NCI-H69 (cell line): ENCODE data around the gene CDA.
A peak's percentile ranks its signal among the peaks of the same experiment; 100 is the strongest.

ENCODE experiments used
- DNase-seq: peaks from one replicate; lab custom pipeline; 2025; lab: John Stamatoyannopoulos, UW

CDA gene

DNA sequence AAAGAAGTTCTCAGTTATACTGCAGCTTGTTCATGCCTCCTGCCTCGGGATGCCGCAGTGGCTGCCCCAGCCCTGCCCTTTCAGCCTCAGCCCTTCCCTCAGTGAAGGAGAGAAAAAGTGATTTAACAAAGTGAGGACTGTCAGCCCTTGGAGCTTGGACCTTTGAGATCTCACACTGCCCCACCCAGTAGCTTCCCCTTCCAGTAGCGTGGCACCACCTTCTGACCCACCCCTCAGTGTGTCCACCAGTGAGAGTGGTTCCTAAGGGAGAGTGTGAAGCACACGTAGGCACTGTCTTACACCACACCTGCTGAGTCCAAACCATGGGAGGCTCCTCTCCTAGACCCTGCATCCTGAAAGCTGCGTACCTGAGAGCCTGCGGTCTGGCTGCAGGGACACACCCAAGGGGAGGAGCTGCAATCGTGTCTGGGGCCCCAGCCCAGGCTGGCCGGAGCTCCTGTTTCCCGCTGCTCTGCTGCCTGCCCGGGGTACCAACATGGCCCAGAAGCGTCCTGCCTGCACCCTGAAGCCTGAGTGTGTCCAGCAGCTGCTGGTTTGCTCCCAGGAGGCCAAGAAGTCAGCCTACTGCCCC is at the start of gene CDA:
TSS of gene CDA (plus strand) at position 464 of the 592 bp plus-strand sequence. CDS start at position 497, 33 bp downstream.
- DNase-seq, result peak; percentile 7

DNA sequence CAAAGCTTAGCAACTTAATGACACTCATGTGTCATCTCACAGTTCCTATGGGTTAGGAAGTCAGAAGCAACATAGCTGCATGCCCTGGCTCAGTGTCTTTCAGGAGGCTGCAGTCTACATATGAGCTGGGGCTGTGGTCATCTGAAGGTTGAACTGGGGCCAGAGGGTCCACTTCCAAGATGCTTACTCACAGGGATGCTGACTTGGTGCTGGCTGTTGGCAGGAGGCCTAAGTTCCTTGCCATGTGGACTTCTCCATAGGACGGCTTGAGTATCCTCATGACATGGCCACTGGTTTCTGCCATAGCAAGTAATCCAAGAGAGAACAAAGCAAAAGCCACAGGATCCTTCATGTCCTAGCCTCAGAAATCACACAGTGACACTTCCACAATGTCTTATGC is 48.6 kb upstream of the CDA start:
- no peak for DNase-seq

DNA sequence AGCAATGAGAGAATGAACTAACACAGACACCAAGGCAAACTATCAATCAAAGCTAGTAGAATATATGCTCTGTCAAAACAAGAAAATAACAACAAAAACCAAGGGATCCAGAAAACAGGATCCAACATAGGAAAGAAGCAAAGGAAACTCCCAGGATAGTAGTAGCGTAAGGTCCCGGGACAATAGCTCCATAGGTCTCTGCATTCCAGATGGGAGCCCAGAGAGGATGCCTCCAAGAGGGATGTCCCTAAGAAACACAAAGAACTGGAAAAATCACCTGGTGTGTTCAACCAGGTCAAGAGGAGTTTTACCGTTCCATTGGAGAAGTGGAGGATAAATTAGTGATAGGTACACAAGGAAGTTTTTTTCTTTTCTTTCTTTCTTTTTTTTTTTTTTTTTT is 42.3 kb upstream of the CDA start:
- DNase-seq, result no peak

DNA sequence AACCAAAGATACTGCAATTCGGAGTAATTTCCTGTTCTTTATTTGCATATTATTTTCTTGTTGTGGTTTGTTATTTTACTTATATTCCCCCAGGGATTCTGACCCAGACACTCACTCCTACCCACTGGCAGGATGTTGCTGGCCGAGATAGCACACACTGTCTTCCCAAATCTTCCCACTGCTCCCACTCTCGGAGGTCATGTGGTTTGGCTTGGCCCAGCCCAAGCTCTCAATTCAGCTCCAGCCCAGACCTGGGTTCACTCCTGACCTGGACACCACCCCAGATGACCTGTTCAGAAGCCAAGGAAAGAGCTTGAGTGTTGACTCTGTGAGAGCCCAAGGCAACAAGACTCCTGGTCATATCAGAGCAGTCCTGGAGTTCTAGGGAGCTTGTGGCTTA is 37.7 kb upstream of the CDA start:
- no peak for DNase-seq

DNA sequence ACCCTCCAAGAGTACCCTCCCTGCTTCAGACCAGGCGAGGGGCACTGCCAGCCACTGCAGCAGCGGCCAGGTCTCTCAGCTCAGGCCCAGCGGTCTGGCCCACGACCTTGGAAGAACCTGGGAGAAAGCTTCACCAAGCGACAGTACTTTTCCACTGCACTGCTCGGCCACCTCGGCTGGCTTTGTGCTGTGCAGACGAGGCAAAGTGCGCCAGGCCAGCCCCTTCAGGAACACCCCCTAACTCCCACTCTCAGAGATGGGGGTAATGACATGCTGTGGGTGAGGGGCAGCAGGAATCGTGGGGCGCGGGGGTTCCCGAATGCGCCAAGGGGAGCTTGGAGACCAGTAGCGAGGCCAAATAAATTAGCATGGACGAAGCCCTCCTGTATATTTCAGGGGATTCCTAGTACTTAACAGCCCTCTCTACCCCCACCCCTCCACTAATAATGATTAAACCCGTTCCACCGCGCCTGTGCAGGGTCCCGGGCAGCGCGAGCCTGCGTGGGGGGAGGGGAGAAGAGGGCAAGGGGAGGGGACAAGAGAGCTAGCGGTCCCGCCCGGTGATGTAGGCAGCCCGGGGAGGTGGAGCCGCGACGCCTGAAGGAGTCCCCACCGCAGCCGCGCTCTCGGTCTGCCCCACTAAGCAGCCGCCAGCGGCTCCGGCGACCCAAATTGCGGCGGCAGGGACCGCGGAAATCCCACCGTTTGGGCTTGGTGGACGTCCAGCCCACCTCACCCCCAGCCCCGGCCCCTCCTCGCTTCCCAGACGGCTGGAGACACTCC is 36.8 kb upstream of the CDA start, which contains the start of gene FAM43B:
TSS of gene FAM43B (plus strand) at position 629 of the 783 bp plus-strand sequence. CDS start 401 bp downstream, outside the sequence.
- DNase-seq, result peak; percentile 8

DNA sequence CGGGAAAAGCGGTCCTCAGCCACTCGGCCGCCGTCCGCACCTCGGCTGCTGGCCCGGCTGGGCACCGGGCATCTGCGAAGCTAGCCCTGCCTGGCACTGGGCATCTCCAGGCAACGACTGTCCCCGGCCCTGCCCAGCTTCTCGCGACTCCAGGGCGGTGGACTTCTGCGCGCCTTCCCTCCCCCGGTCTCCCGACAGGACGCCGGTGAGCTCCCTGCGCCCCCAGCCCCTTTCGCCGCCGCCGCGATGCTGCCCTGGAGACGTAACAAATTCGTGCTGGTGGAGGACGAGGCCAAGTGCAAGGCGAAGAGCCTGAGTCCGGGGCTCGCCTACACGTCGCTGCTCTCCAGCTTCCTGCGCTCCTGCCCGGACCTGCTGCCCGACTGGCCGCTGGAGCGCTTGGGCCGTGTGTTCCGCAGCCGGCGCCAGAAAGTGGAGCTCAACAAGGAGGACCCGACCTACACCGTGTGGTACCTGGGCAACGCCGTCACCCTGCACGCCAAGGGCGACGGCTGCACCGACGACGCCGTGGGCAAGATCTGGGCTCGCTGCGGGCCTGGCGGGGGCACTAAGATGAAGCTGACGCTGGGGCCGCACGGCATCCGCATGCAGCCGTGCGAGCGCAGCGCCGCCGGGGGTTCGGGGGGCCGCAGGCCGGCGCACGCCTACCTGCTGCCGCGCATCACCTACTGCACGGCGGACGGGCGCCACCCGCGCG is 36.0 kb upstream of the CDA start:
- no peak for DNase-seq

DNA sequence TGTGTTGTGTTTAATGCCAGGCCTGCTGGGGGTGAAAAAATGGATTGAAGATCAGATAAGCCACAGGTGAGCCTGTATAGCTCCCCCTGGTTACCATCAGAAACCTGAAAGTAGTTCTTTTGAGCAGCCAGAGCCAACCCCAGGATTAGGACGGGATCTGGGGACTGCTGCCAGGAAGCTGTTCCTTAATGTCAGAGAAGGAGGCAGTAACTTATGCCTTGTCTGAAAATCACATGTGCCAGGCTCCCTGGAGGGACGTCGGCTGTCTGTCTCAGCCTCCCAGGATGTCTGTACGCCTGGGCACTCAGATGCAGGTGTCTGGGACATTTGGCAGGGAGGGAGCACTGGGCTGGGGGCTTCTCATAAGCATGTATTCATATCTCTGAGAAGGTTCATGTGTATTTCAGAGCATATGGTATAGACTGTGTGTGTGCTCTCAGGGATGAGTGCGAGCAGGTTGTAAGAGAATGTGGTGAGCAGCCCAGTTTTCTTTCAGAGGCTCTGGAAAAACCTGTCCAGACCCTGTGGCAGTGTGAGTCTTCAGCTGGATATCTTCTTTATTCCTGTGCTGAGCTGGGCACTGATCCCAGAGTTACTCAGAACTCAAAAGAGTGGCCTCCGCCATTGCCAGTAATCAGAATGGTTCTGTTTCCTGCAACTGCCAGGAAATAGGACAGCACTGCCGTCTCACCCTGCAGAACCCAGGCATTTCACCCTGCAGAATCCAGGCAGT is 33.7 kb upstream of the CDA start:
- DNase-seq, result peak; percentile 2

DNA sequence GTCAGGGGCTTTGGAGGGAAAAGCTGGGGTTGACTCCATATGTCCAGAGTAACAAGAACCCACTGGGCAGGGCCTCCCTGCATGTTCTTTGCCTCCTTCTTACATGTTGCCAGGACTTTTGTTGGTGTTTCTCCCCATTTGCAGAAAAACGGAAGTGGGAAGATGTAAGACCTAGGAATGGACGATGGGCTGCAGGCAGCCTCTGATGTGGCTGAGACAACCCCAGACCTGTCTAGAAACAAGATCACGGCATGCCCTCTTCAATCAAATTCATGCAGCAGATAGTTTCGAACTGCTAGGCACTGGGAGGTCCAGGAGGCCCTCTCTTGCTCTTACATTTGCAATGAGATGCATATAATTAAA is 33.2 kb upstream of the CDA start:
- DNase-seq, result no peak

DNA sequence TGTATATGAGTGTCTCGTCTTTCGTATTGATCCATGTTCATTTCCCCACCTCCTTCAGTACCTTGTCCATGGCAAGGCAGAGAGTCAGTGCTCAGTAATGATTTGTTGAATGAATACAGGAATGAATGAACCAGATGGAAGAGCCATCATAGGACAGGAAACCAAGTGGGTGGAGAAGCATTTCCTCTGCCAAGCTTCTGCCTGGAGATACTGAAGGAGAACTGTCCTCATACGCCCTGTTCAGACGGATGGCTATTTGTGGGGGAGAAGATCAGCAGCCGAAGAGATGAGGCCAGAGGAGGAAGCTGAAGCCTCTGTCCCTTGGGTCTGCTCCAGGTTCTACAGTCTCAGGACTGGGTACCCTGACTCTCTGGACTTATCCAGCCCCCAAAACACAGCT is 30.7 kb upstream of the CDA start:
- no peak for DNase-seq

DNA sequence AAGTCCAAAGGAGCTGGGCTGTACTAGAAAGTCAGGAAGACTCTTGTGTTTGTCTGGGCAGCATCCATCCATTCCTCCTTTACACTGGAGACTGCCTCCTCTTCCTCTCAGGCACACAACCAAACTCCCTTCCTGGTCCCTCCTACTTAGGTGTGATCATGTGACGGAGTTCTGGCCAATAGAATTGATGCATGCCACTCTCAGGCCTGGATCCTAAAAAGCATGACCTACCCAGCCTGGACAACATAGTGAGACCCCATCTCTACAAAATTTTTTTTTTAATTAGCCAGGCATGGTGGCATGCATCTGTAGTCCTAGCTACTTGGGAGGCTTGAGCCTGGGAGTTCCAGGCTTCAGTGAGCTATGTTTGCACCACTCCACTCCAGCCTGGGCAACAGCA is 27.9 kb upstream of the CDA start:
- no peak for DNase-seq

DNA sequence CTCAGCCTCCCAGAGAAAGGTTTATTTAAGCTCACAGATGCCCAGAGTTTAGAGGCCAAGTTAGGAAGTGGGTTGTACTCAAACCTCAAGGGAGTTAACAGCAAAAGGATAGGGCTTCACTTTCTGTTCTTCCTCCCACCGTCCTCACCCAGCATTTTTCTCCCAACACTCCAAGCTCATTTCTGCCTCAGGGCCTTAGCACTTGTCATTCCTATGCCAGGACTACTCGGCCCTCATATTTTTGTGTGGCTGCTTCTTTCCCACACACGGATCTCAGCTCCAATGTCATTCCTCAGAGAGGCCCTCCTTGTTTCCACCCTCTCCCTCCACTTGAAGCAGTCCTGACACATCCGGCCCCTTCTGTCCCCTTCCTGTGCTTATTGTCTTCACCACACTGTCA is 23.7 kb upstream of the CDA start:
- DNase-seq, result no peak

DNA sequence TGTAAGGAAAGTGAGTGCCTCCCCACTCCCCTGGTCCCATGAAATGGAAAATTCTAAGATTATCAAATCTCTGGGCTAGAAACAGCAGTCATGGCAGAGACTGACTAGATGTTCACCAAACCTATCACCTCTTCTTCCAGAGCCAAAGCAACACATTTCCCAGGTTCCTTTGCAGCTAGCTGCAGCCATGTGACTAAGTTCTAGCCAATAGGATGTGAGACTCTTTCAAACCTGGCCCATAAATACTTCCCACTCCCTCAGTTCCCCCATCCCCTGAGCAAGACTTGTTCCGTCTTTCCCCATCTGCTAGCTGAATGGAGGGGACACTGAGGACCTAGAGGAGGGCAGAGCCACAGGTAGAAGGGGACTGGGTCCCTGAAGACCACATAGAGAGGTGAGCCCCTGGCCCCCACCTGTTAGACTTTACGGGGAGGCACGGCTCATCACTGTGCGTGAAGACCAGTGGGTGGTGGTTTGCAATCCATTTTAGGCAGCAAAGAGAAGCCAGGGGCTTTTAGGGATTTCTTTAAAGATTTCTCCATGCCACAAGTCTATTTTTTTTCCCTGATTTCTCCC is 19.3 kb upstream of the CDA start:
- DNase-seq, result no peak

DNA sequence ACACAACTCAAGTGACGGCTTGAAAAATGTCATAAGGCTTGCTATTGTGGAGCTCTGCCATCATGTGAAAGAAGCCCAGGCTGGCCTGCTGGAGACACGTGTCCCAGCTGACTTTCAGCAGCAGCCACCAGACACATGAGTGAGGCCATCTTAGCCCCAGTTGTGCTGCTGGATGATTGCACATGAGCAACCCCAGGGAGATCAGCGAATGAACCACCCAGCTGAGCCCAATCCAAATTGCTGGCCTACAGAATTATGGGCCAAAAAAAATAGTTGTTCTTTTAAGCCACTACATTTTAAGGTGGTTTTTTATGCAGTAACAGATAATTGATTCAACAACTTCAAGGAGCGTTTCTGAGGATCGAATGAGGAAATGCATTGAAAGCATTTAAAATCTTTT is 17.5 kb upstream of the CDA start:
- no peak for DNase-seq

DNA sequence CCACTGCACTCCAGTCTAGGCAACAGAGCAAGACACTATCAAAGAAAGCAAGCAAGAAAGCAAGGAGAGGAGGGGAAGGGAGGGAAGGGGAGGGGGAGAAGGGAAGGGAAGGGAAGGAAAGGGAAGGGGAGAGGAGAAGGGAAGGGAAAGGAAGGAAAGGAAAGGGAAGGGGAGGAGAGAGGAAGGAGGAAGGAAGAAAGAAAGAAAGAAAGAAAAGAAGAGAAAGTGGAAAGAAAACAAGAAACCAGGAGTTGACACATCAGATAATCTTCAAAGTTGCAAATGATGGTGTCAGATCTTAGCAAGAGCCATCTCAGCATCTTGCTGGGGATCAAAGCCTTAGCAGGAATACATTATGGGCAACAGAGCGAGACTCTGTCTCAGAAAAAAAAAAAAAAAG is 14.9 kb upstream of the CDA start:
- no peak for DNase-seq

DNA sequence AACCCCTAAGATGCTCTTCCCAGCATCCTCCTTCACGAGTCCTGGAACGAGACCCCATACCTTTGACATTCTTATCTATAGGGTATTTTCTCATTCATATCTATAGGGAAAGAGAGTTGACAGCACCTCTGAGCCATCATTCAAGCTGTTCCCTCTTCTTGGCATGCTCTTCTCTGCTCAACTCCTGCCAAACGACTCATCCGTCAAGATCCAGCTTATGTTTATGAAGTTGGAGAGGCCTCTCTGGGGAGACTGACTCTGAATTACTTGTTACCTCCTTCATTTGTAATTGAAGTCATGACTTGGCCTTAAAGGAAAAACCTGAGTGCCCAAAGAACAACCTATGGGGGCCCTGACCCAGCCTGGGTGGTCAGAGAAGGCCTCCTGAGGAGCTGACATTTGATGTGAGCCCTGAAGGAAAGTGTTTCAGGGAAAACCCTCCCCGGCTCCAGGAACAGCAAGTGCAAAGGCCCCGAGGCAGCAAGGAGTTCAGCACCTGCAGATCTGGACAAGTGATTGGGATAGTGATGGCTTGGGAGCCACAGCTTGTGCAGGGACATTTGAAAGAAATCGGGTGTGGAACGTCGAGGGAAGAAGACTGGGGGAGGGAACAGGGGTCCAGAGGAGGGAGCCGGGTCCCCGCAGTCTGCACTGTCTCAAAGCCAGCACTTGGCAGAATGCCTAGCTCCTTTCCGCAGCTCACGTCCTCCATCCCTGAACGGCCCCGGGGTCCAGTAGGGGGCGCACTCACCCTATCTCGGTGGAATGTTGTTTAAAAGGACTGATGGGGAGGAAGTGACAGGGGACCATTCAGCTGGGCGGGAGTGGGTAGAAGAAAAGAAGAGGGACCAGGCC is 14.0 kb upstream of the CDA start:
- peak; percentile 66 for DNase-seq

DNA sequence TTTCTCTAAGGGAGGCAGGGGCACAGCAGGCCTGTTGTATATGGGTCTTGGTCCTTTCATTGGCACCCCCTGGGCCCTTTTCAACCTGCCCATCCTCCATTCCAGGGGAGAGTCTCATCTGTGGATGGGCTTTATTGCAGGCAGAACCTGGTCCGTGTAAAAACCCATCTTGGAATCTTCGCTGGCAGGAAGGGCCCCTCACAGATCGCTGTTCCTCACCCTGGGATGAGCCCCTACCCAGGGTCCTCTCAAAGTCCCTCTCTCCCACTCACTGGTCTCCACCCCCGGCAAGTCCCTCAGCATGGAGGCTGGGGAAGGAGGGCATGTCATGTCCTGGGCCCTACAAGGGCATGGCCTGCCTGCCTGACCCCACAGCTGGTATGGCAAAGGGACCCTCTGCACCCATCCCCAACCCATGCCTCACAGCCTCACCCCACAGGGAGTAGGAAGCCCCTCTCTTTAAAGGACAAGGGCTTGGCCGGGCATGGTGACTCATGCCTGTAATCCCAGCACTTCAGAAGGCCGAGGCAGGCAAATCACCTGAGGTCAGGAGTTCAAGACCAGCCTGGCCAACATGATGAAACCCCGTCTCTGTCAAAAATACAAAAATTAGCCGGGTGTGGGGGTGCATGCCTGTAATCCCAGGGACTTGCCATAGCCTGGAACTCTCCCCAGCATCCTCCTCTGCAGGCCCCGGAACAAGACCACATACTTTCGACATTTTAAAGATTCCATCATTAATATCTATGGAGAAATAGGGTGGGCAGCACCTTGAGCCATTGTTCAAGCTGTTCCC is 13.2 kb upstream of the CDA start:
- DNase-seq, result no peak

DNA sequence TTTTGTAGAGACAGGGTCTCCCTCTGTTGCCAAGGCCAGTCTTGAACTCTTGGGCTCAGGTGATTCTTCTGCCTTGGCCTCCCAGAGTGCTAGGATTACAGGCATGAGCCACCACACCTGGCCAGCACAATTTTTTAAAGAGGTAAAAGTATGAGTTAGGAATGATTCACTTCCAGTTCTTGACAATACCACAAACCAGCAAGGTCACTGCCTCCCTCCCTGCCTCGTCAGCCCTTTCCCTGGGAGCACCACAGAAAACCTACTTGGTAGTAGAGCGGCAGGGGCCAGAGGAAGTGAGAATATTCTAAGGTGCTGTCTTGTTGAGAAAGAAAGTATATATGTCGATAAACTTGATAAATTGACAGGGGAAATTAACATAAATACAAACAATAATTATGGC is 10.8 kb upstream of the CDA start:
- no peak for DNase-seq

DNA sequence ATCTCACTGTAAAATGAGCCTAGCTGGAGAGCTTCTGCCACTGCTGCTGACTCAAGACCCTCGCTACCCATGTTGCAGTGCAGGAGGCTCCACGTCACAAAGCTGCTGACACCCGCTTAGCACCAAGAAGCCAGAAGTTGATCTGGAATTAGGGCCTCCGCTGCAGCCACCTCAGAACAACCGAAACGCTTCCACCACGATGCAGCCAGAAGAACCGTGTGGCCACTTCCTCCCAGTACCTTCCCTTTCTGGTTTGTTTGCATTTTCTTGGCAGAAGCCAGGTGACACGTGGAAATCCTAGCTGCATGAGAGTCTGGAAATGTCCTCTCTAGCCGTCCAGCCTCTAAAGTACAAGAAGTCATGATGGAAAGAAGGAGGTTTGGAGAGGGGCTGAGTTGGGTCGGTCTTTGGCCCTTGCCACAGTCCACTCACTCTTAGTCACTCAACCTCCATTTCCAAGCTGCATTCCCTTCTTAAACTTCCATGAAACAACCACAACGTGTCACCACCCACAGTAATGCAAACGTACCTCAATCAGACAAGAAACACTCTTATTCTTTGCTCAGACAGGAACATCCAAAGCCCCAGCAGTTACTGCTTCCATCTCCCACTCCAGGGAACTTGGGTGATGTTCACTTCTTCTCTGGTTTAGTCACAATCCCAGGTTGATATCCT is 10.0 kb upstream of the CDA start:
- no peak for DNase-seq

DNA sequence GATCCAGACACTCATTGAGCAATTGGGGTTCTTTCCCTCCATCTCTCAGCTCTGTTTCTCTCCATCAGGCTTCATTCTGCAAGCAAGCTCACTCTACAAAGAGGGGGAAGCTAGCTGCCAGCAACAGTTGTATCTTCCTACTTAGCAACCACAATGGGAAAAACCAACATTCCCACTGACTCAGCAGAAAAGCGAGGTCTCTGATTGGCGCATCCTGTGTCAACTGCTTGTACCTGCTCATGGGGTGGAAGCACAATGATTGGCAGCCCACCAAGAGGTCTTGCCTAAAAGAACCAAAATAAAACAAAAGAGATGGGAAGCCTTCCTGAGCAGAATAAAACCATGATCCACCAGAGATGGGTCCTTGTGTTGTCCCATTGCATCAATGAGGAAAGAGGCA is 4.0 kb upstream of the CDA start:
- DNase-seq, result no peak
